HG02943 (cell line): ENCODE data around the gene RBM34.
"Not testable (repeated sequence)": the region's sequence is repeated elsewhere in the genome, so short reads cannot be mapped to it uniquely, and the experiment has no call there.

ENCODE experiments used
- ATAC-seq: cut with Tn5 transposase; IDR thresholded peaks from one replicate; pipeline ENCODE4 v1.9.1; 2021; ENCODE audit warnings: mild to moderate bottlenecking, low read depth, moderate library complexity; ENCODE audit not compliant: unreplicated experiment

Gene RBM34

GRCh38 chr1:235093696-235094592 lies 67.1 kb downstream of the RBM34 start:
- ATAC-seq: no peak

DNA sequence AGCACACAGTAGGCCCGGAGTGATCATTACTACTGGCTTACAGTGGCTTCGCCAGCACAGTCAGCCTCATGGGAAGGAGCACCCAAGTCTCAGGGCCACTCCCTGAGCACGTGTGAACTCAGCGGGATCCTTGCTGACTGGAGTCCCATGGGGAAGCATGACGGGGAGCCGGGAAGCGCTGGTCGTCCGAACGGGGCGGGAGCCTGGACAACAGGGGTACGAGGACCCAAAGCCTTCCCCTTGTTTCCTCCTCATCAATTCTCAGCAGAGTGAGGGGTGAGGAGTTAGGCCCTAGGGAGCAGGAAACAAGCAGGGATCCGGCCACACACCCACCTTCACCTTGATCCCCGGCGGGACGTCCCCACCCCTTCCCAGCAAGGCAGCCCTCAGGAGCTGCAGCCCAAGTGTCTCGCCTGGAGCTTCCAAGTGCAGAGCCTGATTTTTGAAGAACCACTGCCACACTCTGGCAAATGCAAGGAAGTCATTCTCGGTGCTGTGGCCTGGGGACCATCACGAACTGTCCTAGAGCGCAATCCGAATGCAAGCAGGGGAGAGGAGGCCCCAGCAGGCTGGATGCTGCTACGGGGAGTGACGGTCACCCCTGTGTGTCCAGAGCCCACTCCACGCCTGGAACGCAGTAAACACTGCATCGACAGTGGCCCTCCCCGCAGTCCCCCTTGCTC lies 67.9 kb downstream of the RBM34 start:
- ATAC-seq: no peak

DNA sequence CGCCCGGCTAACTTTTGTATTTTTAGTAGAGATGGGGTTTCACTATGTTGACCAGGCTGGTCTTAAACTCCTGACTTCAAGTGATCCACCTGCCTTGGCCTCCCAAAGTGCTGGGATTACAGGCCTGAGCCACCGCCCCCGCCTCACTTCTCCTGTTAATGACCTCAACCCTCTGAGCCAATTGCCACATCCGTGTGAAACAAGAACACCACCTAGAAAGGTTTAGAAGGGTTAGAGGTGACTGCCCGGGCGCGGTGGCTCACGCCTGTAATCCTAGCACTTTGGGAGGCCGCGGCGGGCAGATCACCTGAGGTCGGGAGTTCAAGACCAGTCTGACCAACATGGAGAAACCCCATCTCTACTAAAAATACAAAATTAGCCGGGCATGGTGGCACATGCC lies 68.6 kb downstream of the RBM34 start:
- not testable (repeated sequence) for ATAC-seq

DNA sequence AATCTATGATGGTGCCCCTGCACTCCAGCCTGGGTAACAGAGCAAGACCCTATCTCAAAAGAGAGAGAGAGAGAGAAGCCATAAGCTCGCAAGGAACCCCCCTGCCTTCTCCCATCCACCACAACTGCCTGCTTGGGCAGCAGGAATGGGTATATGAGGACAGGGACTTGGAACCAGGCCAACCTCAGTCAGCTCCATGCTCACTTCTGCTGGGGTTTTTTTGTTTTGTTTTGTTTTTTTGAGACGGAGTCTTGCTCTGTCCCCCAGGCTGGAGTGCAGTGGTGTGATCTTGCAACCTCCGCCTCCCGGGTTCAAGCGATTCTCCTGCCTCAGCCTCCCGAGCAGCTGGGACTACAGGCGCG lies 69.0 kb downstream of the RBM34 start:
- not testable (repeated sequence) for ATAC-seq

- not testable (repeated sequence) for ATAC-seq
These were observed 69.6 kb downstream of the RBM34 start for GRCh38 chr1:235091319-235092044.

DNA sequence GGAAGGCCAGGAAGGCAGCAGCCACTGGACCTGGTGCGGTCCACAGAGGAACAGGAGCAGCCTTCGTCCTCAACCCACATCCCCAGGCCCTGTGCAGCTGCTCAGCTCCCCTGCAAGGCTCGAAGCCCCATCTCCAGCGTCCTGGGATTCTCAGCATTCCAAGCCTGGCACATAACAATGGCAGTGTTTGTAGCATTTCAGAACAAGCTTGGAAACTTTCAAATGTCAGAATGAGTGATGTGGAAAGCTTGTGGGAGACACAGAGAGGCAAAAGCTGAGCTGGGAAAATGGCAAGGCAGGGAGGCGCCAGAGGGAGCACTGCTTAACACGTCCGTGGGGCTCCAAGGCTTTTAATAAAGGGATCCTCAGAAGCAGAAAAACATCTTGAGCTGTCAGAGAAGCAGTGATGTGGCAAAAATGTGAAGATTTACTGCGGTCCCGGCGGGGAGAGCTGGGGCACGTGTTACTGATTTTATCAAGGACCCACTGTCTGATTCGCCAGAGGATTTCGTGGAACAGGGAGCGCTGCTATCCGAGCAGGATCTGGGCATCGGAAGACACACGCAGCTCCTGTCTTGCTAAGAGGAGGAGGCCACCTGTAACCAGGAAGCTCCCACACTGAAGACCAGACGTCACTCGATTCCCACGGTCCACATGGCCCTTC lies 70.5 kb downstream of the RBM34 start:
- no peak for ATAC-seq

DNA sequence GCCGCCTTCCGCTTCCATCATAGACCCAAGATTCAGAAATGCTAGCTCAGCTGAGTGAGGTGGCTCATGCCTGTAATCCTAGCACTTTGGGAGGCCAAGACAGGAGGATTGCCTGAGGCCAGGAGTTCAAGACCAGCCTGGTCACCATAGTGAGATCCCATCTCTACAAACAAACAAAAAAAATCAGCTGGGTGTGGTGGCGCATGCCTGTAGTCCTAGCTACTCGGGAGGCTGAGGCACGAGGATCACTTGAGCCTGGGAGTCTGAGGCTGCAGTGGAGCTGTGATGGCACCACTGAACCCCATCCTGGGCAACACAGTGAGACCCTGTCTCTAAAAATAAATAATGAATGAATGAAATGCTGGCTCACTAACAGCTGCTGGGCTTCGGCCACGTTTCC lies 72.1 kb downstream of the RBM34 start:
- no peak for ATAC-seq

DNA sequence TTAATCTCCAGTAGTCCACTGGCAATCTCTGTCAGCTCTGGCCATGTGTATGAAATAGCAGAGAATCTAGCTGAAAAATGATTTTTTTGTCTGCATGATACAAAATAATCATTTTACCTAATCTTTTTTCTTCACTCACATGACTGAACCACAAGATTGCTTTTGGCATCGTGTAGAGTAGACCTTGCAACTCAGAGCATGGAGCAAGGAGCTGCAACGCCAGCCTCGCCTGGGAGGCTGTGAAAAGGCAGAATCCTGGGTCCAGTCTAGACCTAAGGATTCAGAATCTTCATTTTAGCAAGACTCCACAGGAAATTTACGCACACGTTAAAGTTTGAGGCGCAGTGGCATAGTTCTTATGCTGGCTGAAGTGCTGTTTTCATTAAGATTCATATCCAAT lies 72.6 kb downstream of the RBM34 start:
- ATAC-seq: no peak

DNA sequence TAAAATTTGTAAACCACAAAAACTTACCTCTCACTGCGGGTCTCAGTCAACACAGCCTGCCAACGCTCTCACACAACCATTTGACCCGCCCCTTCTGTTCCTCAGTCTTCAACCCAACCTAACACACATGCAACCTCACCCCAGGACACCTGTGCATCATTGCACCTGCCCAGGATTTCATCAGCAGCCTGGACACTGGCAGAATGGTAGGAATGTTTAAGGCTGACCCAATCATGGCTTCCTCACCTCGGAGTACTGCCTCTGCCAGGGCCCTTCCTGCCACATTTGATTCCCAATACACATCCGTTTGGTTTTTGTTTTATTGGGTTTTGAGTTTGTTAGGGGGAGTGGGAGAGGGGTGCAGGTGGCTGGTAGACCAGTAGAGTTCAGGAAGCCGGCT lies 73.1 kb downstream of the RBM34 start:
- ATAC-seq: no peak

DNA sequence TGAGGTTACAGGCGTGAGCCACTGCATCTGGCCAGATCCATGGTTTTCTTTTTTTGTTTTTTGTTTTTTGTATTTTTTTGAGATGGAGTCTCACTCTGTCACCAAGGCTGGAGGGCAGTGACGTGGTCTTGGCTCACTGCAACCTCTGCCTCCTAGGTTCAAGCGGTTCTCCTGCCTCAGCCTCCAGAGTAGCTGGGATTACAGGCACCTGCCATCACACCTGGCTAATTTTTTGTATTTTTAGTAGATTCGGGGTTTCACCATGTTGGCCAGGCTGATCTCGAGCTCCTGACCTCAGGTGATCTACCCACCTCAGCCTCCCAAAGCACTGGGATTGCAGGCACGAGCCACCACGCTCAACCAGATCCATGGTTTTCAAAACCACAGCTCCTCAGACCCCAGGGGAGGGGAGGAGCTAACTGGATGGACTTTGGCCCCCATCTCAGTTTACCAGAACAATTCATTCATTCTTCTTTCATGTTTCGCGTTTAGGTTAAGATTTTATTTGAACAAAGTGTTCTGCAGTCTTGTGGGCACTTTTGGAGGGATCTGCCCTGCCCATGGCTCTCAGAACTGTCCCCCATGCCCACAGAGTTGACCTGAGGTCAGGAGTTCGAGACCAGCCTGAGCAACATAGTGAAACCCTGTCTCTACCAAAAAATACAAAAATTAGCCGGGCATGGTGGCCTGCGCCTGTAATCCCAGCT lies 75.5 kb downstream of the RBM34 start:
- not testable (repeated sequence) for ATAC-seq
